ENCODE data around the gene ENTHD1.

Gene ENTHD1

GRCh38 chr22:39913886-39914285, 20.3 kb upstream of the ENTHD1 start:
- H3K9ac ChIP-seq (ENCODE audit: low read depth in 1 of 2, low read length in 2 of 2): no peak overlapping the region
- H3K27ac ChIP-seq (ENCODE audit: low read depth in 2 of 2, low read length in 2 of 2): no peak overlapping the region
- H3K9me3 ChIP-seq (ENCODE audit: control insufficient read depth in 2 of 2, low read length in 2 of 2): no peaks in the 10 kb centered on the region
- no peaks in the 10 kb centered on the region for H3K36me3 ChIP-seq (ENCODE audit: control insufficient read depth in 2 of 2, insufficient read depth in 2 of 2, low read length in 2 of 2)
- peaks cover 0 to 3% of the 10 kb centered on the region in 2 donors for H3K4me1 ChIP-seq (ENCODE audit: control insufficient read depth in 2 of 2, insufficient read depth in 2 of 2, low read length in 2 of 2)
- H3K4me3 ChIP-seq (ENCODE audit: low read length in 2 of 2): no peak overlapping the region
- no peaks in the 10 kb centered on the region for H3K27me3 ChIP-seq (ENCODE audit: control insufficient read depth in 2 of 2, insufficient read depth in 2 of 2, low read length in 2 of 2)

- no peak overlapping the region for H3K9ac ChIP-seq (ENCODE audit: low read depth in 1 of 2, low read length in 2 of 2)
- no peak overlapping the region for H3K4me3 ChIP-seq (ENCODE audit: low read length in 2 of 2)
- no peak overlapping the region for H3K27ac ChIP-seq (ENCODE audit: low read depth in 2 of 2, low read length in 2 of 2)
- H3K4me1 ChIP-seq (ENCODE audit: control insufficient read depth in 2 of 2, insufficient read depth in 2 of 2, low read length in 2 of 2): peaks cover 0 to 3% of the 10 kb centered on the region in 2 donors
- no peaks in the 10 kb centered on the region for H3K36me3 ChIP-seq (ENCODE audit: control insufficient read depth in 2 of 2, insufficient read depth in 2 of 2, low read length in 2 of 2)
- peaks cover 0 to 2% of the 10 kb centered on the region in 2 donors for H3K27me3 ChIP-seq (ENCODE audit: control insufficient read depth in 2 of 2, insufficient read depth in 2 of 2, low read length in 2 of 2)
- no peaks in the 10 kb centered on the region for H3K9me3 ChIP-seq (ENCODE audit: control insufficient read depth in 2 of 2, low read length in 2 of 2)
Measured at GRCh38 chr22:39913321-39913720, 19.8 kb upstream of the ENTHD1 start.

- no peak overlapping the region for H3K27ac ChIP-seq (ENCODE audit: low read depth in 2 of 2, low read length in 2 of 2)
- peaks cover 0 to 2% of the 10 kb centered on the region in 2 donors for H3K27me3 ChIP-seq (ENCODE audit: control insufficient read depth in 2 of 2, insufficient read depth in 2 of 2, low read length in 2 of 2)
- no peak overlapping the region for H3K9ac ChIP-seq (ENCODE audit: low read depth in 1 of 2, low read length in 2 of 2)
- no peaks in the 10 kb centered on the region for H3K36me3 ChIP-seq (ENCODE audit: control insufficient read depth in 2 of 2, insufficient read depth in 2 of 2, low read length in 2 of 2)
- H3K4me1 ChIP-seq (ENCODE audit: control insufficient read depth in 2 of 2, insufficient read depth in 2 of 2, low read length in 2 of 2): peaks cover 0 to 3% of the 10 kb centered on the region in 2 donors
- no peaks in the 10 kb centered on the region for H3K9me3 ChIP-seq (ENCODE audit: control insufficient read depth in 2 of 2, low read length in 2 of 2)
- H3K4me3 ChIP-seq (ENCODE audit: low read length in 2 of 2): no peak overlapping the region
Measured at GRCh38 chr22:39910876-39911613, 17.5 kb upstream of the ENTHD1 start.

- H3K4me3 ChIP-seq (ENCODE audit: low read length in 2 of 2): no peak overlapping the region
- peaks cover 0 to 2% of the 10 kb centered on the region in 2 donors for H3K27me3 ChIP-seq (ENCODE audit: control insufficient read depth in 2 of 2, insufficient read depth in 2 of 2, low read length in 2 of 2)
- no peaks in the 10 kb centered on the region for H3K4me1 ChIP-seq (ENCODE audit: control insufficient read depth in 2 of 2, insufficient read depth in 2 of 2, low read length in 2 of 2)
- H3K36me3 ChIP-seq (ENCODE audit: control insufficient read depth in 2 of 2, insufficient read depth in 2 of 2, low read length in 2 of 2): no peaks in the 10 kb centered on the region
- H3K9me3 ChIP-seq (ENCODE audit: control insufficient read depth in 2 of 2, low read length in 2 of 2): no peaks in the 10 kb centered on the region
- no peak overlapping the region for H3K27ac ChIP-seq (ENCODE audit: low read depth in 2 of 2, low read length in 2 of 2)
- H3K9ac ChIP-seq (ENCODE audit: low read depth in 1 of 2, low read length in 2 of 2): no peak overlapping the region
Measured at GRCh38 chr22:39908737-39909136, 15.2 kb upstream of the ENTHD1 start.

- H3K27me3 ChIP-seq (ENCODE audit: control insufficient read depth in 2 of 2, insufficient read depth in 2 of 2, low read length in 2 of 2): peaks cover 0 to 2% of the 10 kb centered on the region in 2 donors
- no peaks in the 10 kb centered on the region for H3K4me1 ChIP-seq (ENCODE audit: control insufficient read depth in 2 of 2, insufficient read depth in 2 of 2, low read length in 2 of 2)
- H3K27ac ChIP-seq (ENCODE audit: low read depth in 2 of 2, low read length in 2 of 2): peak overlapping the region in 1 of 2 donors; percentile 16
- peak overlapping the region in 1 of 2 donors; percentile 48 for H3K4me3 ChIP-seq (ENCODE audit: low read length in 2 of 2)
- no peaks in the 10 kb centered on the region for H3K9me3 ChIP-seq (ENCODE audit: control insufficient read depth in 2 of 2, low read length in 2 of 2)
- no peak overlapping the region for H3K9ac ChIP-seq (ENCODE audit: low read depth in 1 of 2, low read length in 2 of 2)
- H3K36me3 ChIP-seq (ENCODE audit: control insufficient read depth in 2 of 2, insufficient read depth in 2 of 2, low read length in 2 of 2): no peaks in the 10 kb centered on the region
Measured at GRCh38 chr22:39908136-39908535, 14.6 kb upstream of the ENTHD1 start.

GRCh38 chr22:39907605-39908097, 14.1 kb upstream of the ENTHD1 start:
- Histone ChIP-seq H3K4me1 (ENCODE audit: control insufficient read depth in 2 of 2, insufficient read depth in 2 of 2, low read length in 2 of 2) (no peaks in the 10 kb centered on the region), H3K27me3 (ENCODE audit: control insufficient read depth in 2 of 2, insufficient read depth in 2 of 2, low read length in 2 of 2) (peaks cover 0 to 2% of the 10 kb centered on the region in 2 donors), H3K4me3 (ENCODE audit: low read length in 2 of 2) (peak overlapping the region in 1 of 2 donors; percentile 48), H3K27ac (ENCODE audit: low read depth in 2 of 2, low read length in 2 of 2) (peak overlapping the region in 1 of 2 donors; percentile 16), H3K9ac (ENCODE audit: low read depth in 1 of 2, low read length in 2 of 2) (no peak overlapping the region), H3K36me3 (ENCODE audit: control insufficient read depth in 2 of 2, insufficient read depth in 2 of 2, low read length in 2 of 2) (no peaks in the 10 kb centered on the region), H3K9me3 (ENCODE audit: control insufficient read depth in 2 of 2, low read length in 2 of 2) (no peaks in the 10 kb centered on the region)

GRCh38 chr22:39907047-39907446, 13.5 kb upstream of the ENTHD1 start:
- H3K27ac ChIP-seq (ENCODE audit: low read depth in 2 of 2, low read length in 2 of 2): no peak overlapping the region
- no peaks in the 10 kb centered on the region for H3K36me3 ChIP-seq (ENCODE audit: control insufficient read depth in 2 of 2, insufficient read depth in 2 of 2, low read length in 2 of 2)
- H3K27me3 ChIP-seq (ENCODE audit: control insufficient read depth in 2 of 2, insufficient read depth in 2 of 2, low read length in 2 of 2): peaks cover 0 to 2% of the 10 kb centered on the region in 2 donors
- H3K4me3 ChIP-seq (ENCODE audit: low read length in 2 of 2): no peak overlapping the region
- H3K9me3 ChIP-seq (ENCODE audit: control insufficient read depth in 2 of 2, low read length in 2 of 2): no peaks in the 10 kb centered on the region
- no peaks in the 10 kb centered on the region for H3K4me1 ChIP-seq (ENCODE audit: control insufficient read depth in 2 of 2, insufficient read depth in 2 of 2, low read length in 2 of 2)
- no peak overlapping the region for H3K9ac ChIP-seq (ENCODE audit: low read depth in 1 of 2, low read length in 2 of 2)

- H3K4me3 ChIP-seq (ENCODE audit: low read length in 2 of 2): peak overlapping the region in 1 of 2 donors; percentile 10
- H3K9ac ChIP-seq (ENCODE audit: low read depth in 1 of 2, low read length in 2 of 2): no peak overlapping the region
- no peaks in the 10 kb centered on the region for H3K9me3 ChIP-seq (ENCODE audit: control insufficient read depth in 2 of 2, low read length in 2 of 2)
- H3K36me3 ChIP-seq (ENCODE audit: control insufficient read depth in 2 of 2, insufficient read depth in 2 of 2, low read length in 2 of 2): no peaks in the 10 kb centered on the region
- no peaks in the 10 kb centered on the region for H3K4me1 ChIP-seq (ENCODE audit: control insufficient read depth in 2 of 2, insufficient read depth in 2 of 2, low read length in 2 of 2)
- H3K27me3 ChIP-seq (ENCODE audit: control insufficient read depth in 2 of 2, insufficient read depth in 2 of 2, low read length in 2 of 2): peaks cover 0 to 2% of the 10 kb centered on the region in 2 donors
- no peak overlapping the region for H3K27ac ChIP-seq (ENCODE audit: low read depth in 2 of 2, low read length in 2 of 2)
Measured at GRCh38 chr22:39906207-39906606, 12.6 kb upstream of the ENTHD1 start.

- Histone ChIP-seq H3K4me1 (ENCODE audit: control insufficient read depth in 2 of 2, insufficient read depth in 2 of 2, low read length in 2 of 2) (no peaks in the 10 kb centered on the region), H3K27ac (ENCODE audit: low read depth in 2 of 2, low read length in 2 of 2) (peak overlapping the region; percentile 1 to 6), H3K36me3 (ENCODE audit: control insufficient read depth in 2 of 2, insufficient read depth in 2 of 2, low read length in 2 of 2) (no peaks in the 10 kb centered on the region), H3K9ac (ENCODE audit: low read depth in 1 of 2, low read length in 2 of 2) (peak overlapping the region in 1 of 2 donors; percentile 26), H3K27me3 (ENCODE audit: control insufficient read depth in 2 of 2, insufficient read depth in 2 of 2, low read length in 2 of 2) (peaks cover 0 to 2% of the 10 kb centered on the region in 2 donors), H3K4me3 (ENCODE audit: low read length in 2 of 2) (peak overlapping the region in 1 of 2 donors; percentile 43), H3K9me3 (ENCODE audit: control insufficient read depth in 2 of 2, low read length in 2 of 2) (no peaks in the 10 kb centered on the region)
Measured at GRCh38 chr22:39905687-39906086, 12.1 kb upstream of the ENTHD1 start.

- Histone ChIP-seq H3K27ac (ENCODE audit: low read depth in 2 of 2, low read length in 2 of 2) (peak overlapping the region in 1 of 2 donors; percentile 40), H3K4me3 (ENCODE audit: low read length in 2 of 2) (peak overlapping the region in 1 of 2 donors; percentile 43), H3K27me3 (ENCODE audit: control insufficient read depth in 2 of 2, insufficient read depth in 2 of 2, low read length in 2 of 2) (peaks cover 0 to 2% of the 10 kb centered on the region in 2 donors), H3K36me3 (ENCODE audit: control insufficient read depth in 2 of 2, insufficient read depth in 2 of 2, low read length in 2 of 2) (no peaks in the 10 kb centered on the region), H3K9ac (ENCODE audit: low read depth in 1 of 2, low read length in 2 of 2) (peak overlapping the region in 1 of 2 donors; percentile 26), H3K9me3 (ENCODE audit: control insufficient read depth in 2 of 2, low read length in 2 of 2) (no peaks in the 10 kb centered on the region), H3K4me1 (ENCODE audit: control insufficient read depth in 2 of 2, insufficient read depth in 2 of 2, low read length in 2 of 2) (no peaks in the 10 kb centered on the region)
Measured at GRCh38 chr22:39904862-39905261, 11.3 kb upstream of the ENTHD1 start.

Data from mucosa of rectum (tissue), 2 donors.